Ammon's horn (tissue), 1 donor: ENCODE data around the gene AFG3L2.
"Not testable (repeated sequence)": the region's sequence is repeated elsewhere in the genome, so short reads cannot be mapped to it uniquely, and the experiment has no call there.

Experiments
- DNase-seq: peaks from one replicate; pipeline ENCODE4 v3.0.0-alpha.2; 2016; ENCODE audit warnings: low spot score

The AFG3L2 gene

GRCh38 chr18:12376754-12377555 is at the start of gene AFG3L2:
Gene AFG3L2, minus strand, starts transcription at chr18:12377227. Its CDS starts 145 bp downstream, at chr18:12377082.
- peak; percentile 100 for DNase-seq

GRCh38 chr18:12424252-12424651 is 47.2 kb upstream of the AFG3L2 start:
- DNase-seq: no peak

- no peak for DNase-seq
Measured at GRCh38 chr18:12423820-12424219, 46.8 kb upstream of the AFG3L2 start.

- no peak for DNase-seq
Measured at GRCh38 chr18:12423393-12423792, 46.4 kb upstream of the AFG3L2 start.

GRCh38 chr18:12422936-12423335 is 45.9 kb upstream of the AFG3L2 start:
- DNase-seq: no peak

GRCh38 chr18:12421732-12422131 is 44.7 kb upstream of the AFG3L2 start:
- DNase-seq: no peak

GRCh38 chr18:12420821-12421421 is 43.9 kb upstream of the AFG3L2 start:
- no peak for DNase-seq

GRCh38 chr18:12417687-12418086 is 40.7 kb upstream of the AFG3L2 start:
- DNase-seq: no peak

- no peak for DNase-seq
Measured at GRCh38 chr18:12416098-12416729, 39.2 kb upstream of the AFG3L2 start.

- DNase-seq: no peak
Measured at GRCh38 chr18:12411456-12411855, 34.4 kb upstream of the AFG3L2 start.

- not testable (repeated sequence) for DNase-seq
Measured at GRCh38 chr18:12410747-12411146, 33.7 kb upstream of the AFG3L2 start.

GRCh38 chr18:12410081-12410481 is 33.1 kb upstream of the AFG3L2 start:
- DNase-seq: no peak

GRCh38 chr18:12409469-12409868 is 32.4 kb upstream of the AFG3L2 start:
- DNase-seq: no peak

GRCh38 chr18:12408247-12408869 is 31.3 kb upstream of the AFG3L2 start:
- peak; percentile 33 for DNase-seq

- DNase-seq: no peak
Measured at GRCh38 chr18:12406371-12407111, 29.5 kb upstream of the AFG3L2 start.

GRCh38 chr18:12405066-12405465 is 28.0 kb upstream of the AFG3L2 start:
- DNase-seq: no peak

- DNase-seq: no peak
Measured at GRCh38 chr18:12403601-12404506, 26.8 kb upstream of the AFG3L2 start.

- DNase-seq: no peak
Measured at GRCh38 chr18:12401881-12402280, 24.9 kb upstream of the AFG3L2 start.

GRCh38 chr18:12399231-12399630 is 22.2 kb upstream of the AFG3L2 start:
- DNase-seq: no peak

GRCh38 chr18:12398625-12399024 is 21.6 kb upstream of the AFG3L2 start:
- no peak for DNase-seq

- DNase-seq: no peak
Measured at GRCh38 chr18:12397793-12398192, 20.8 kb upstream of the AFG3L2 start.
